SK-N-SH treated with all-trans-retinoic acid at 6 μM for 48 hours (cell line): ENCODE results near the gene ZNF646.
A peak's percentile ranks its signal among the peaks of the same experiment; 100 is the strongest.

ENCODE experiments used
- ATAC-seq: fragments of 200-7000 bp; cut with Tn5 transposase; 3 replicates; pipeline ENCODE4 v1.9.1; 2020; ENCODE audit warnings: mild to moderate bottlenecking, moderate library complexity
- ARNTL ChIP-seq: fragments of 450-650 bp; formaldehyde crosslinking; IDR thresholded peaks from 2 replicates; pipeline ENCODE4 v1.5.0; 2020; ENCODE audit warnings: low read depth, mild to moderate bottlenecking, moderate library complexity, borderline replicate concordance
- BACH2 ChIP-seq: fragments of 250-450 bp; sonication (Bioruptor Pico); IDR thresholded peaks from 2 replicates; pipeline ENCODE4 v1.9.0; 2021; ENCODE audit warnings: mild to moderate bottlenecking, borderline replicate concordance
- CREB5 ChIP-seq: fragments of 250-450 bp; sonication (Bioruptor Pico); IDR thresholded peaks from 2 replicates; pipeline ENCODE4 v1.5.1; 2020; ENCODE audit warnings: low read depth, mild to moderate bottlenecking, moderate library complexity
- CSDC2 ChIP-seq: fragments of 250-450 bp; sonication (Bioruptor Pico); IDR thresholded peaks from 2 replicates; pipeline ENCODE4 v1.5.0; 2020; ENCODE audit warnings: mild to moderate bottlenecking, moderate library complexity
- ESRRG ChIP-seq: fragments of 250-450 bp; sonication (Bioruptor Pico); IDR thresholded peaks from 2 replicates; pipeline ENCODE4 v1.6.1; 2021; ENCODE audit warnings: mild to moderate bottlenecking
- ISL1 ChIP-seq: fragments of 250-450 bp; sonication (Bioruptor Pico); IDR thresholded peaks from 2 replicates; pipeline ENCODE4 v2.1.2; 2022; ENCODE audit warnings: mild to moderate bottlenecking, moderate library complexity
- OSR1 ChIP-seq: fragments of 250-450 bp; sonication (Bioruptor Pico); IDR thresholded peaks from 2 replicates; pipeline ENCODE4 v1.8.0; 2022; ENCODE audit warnings: moderate library complexity, mild to moderate bottlenecking, inconsistent platforms
- PATZ1 ChIP-seq: fragments of 250-450 bp; sonication (Bioruptor Pico); IDR thresholded peaks from 2 replicates; pipeline ENCODE4 v1.8.0; 2020; ENCODE audit warnings: mild to moderate bottlenecking, moderate library complexity, borderline replicate concordance
- RARB ChIP-seq: fragments of 250-450 bp; sonication (Bioruptor Pico); IDR thresholded peaks from 2 replicates; pipeline ENCODE4 v1.8.0; 2021; ENCODE audit warnings: mild to moderate bottlenecking, moderate library complexity
- TCF4 ChIP-seq: fragments of 250-450 bp; sonication (Bioruptor Pico); IDR thresholded peaks from 2 replicates; pipeline ENCODE4 v1.8.0; 2021; ENCODE audit warnings: mild to moderate bottlenecking, moderate library complexity, borderline replicate concordance
- TOX ChIP-seq: fragments of 250-450 bp; sonication (Bioruptor Pico); IDR thresholded peaks from 2 replicates; pipeline ENCODE4 v1.8.0; 2021; ENCODE audit warnings: mild to moderate bottlenecking, moderate library complexity, borderline replicate concordance
- ZC3H10 ChIP-seq: fragments of 250-450 bp; sonication (Bioruptor Pico); IDR thresholded peaks from 2 replicates; pipeline ENCODE4 v1.5.1; 2021; ENCODE audit warnings: mild to moderate bottlenecking, moderate library complexity
- ZFP3 ChIP-seq: fragments of 250-450 bp; sonication (Bioruptor Pico); IDR thresholded peaks from 2 replicates; pipeline ENCODE4 v1.5.0; 2020; ENCODE audit warnings: mild to moderate bottlenecking, moderate library complexity
- ZFP30 ChIP-seq: fragments of 450-650 bp; formaldehyde crosslinking; IDR thresholded peaks from 2 replicates; pipeline ENCODE4 v1.5.0; 2022; ENCODE audit warnings: mild to moderate bottlenecking, moderate library complexity
- ZNF70 ChIP-seq: fragments of 450-650 bp; formaldehyde crosslinking; IDR thresholded peaks from 2 replicates; pipeline ENCODE4 v1.5.0; 2020; ENCODE audit warnings: mild to moderate bottlenecking, moderate library complexity
- ZNF8 ChIP-seq: fragments of 450-650 bp; formaldehyde crosslinking; IDR thresholded peaks from 2 replicates; pipeline ENCODE4 v1.5.0; 2020; ENCODE audit warnings: mild to moderate bottlenecking, moderate library complexity
- TF ChIP-seq, protein P1 (sequence below): fragments of 250-450 bp; sonication (Bioruptor Pico); IDR thresholded peaks from 2 replicates; pipeline ENCODE4 v1.5.0; 2020; ENCODE audit warnings: mild to moderate bottlenecking, moderate library complexity
- TF ChIP-seq, protein P2 (sequence below): fragments of 250-450 bp; sonication (Bioruptor Pico); IDR thresholded peaks from 2 replicates; pipeline ENCODE4 v1.8.0; 2021; ENCODE audit warnings: low read depth, mild to moderate bottlenecking, moderate library complexity, borderline replicate concordance

Gene ZNF646

DNA sequence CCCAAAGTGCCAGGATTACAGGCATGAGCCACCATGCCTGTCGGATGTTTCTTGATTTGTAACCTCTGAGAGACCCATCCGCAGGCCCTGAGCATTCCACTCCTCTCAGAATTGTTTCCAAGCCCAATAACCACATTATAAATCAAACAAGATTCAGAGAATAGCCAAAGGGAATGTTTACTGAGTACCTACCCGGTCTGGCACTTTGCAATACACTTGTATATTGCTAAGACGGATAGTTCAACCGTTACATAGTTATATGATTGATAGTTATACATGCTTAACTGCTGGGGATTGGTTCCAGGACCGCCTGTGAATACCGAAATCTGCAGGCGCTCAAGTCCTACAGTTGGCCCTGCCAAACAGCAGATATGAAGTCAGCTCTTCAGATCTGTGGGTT, 40.2 kb downstream of the ZNF646 start:
- ATAC-seq: no peak
- TF ChIP-seq CSDC2 (CRISPR knock-in tag): no peak
- no peak for TF ChIP-seq CREB5
- TF ChIP-seq ESRRG: no peak
- TF ChIP-seq ARNTL (CRISPR knock-in tag): no peak
- TF ChIP-seq RARB (CRISPR knock-in tag): no peak
- TF ChIP-seq, protein P1, sequence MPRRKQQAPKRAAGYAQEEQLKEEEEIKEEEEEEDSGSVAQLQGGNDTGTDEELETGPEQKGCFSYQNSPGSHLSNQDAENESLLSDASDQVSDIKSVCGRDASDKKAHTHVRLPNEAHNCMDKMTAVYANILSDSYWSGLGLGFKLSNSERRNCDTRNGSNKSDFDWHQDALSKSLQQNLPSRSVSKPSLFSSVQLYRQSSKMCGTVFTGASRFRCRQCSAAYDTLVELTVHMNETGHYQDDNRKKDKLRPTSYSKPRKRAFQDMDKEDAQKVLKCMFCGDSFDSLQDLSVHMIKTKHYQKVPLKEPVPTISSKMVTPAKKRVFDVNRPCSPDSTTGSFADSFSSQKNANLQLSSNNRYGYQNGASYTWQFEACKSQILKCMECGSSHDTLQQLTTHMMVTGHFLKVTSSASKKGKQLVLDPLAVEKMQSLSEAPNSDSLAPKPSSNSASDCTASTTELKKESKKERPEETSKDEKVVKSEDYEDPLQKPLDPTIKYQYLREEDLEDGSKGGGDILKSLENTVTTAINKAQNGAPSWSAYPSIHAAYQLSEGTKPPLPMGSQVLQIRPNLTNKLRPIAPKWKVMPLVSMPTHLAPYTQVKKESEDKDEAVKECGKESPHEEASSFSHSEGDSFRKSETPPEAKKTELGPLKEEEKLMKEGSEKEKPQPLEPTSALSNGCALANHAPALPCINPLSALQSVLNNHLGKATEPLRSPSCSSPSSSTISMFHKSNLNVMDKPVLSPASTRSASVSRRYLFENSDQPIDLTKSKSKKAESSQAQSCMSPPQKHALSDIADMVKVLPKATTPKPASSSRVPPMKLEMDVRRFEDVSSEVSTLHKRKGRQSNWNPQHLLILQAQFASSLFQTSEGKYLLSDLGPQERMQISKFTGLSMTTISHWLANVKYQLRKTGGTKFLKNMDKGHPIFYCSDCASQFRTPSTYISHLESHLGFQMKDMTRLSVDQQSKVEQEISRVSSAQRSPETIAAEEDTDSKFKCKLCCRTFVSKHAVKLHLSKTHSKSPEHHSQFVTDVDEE: no peak

GRCh38 chr16:31117384-31118222, 43.4 kb downstream of the ZNF646 start, which contains the start of gene KAT8:
TSS of gene KAT8 (plus strand) at chr16:31117664. CDS start at chr16:31117682, 18 bp downstream.
- ATAC-seq: peak; percentile 96
- TF ChIP-seq ZNF70 (CRISPR knock-in tag) (no peak; the same call in 1 of the 2 replicates), ISL1 (CRISPR knock-in tag) (no peak), ZFP3 (no peak), ZC3H10 (no peak)
- TF ChIP-seq, all 23 proteins: peak for 0

DNA sequence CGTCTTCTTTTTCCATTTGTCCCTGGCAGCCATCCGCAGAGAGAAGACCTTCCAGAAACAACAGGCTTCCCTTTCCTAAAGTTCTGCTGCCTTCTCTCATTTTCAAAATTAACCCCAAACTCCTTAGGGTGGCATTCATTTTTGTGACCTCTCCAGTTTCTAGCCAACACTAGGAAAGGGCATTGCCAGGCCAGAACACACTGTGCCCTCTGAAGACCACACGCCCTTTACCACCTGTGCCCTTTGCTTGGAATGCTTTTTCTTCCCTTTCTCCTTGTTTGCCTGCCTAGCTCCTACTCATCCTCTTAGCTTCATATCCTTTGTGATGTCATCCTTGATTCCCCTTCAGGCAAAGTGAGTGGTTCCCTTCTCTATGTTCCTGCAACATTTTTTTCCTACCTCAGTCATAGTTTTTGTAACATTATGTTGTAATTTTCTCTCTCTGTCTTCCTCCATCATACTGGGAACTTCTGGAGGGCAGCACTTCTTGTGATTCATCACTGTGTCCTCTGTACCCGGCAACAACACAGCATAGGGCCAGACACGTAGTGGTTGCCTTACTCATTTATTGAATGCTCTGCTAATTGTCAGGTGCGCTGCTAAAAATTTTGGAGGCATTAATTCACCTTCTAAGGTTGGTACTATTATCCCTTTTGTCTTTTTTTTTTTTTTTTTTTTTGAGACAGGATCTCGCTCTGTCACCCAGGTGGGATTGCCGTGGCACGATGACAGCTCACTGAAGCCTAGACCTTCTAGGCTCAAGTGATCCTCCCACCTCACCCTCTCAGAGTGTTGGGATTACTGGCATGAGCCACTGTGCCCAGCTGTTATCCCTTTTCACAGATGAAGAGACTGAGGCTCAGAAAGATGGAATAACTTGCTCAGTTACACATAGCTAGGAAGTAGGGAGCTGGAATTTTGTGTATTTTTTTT, 44.3 kb downstream of the ZNF646 start:
- no peak; the same call in 2 of the 3 replicates for ATAC-seq
- TF ChIP-seq BACH2 (CRISPR knock-in tag) (no peak), ZFP30 (CRISPR knock-in tag) (no peak), PATZ1 (CRISPR knock-in tag) (no peak), OSR1 (CRISPR knock-in tag) (no peak)

DNA sequence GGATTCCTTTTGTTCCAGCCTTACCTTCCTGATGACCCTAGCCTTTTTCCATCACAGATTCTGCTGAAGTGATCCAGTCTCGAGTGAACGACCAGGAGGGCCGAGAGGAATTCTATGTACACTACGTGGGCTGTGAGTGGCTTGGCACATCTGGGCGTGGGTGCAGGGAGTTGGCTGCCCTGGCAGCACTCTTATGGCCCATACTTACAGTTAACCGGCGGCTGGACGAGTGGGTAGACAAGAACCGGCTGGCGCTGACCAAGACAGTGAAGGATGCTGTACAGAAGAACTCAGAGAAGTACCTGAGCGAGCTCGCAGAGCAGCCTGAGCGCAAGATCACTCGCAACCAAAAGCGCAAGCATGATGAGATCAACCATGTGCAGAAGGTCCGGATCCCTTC, 45.9 kb downstream of the ZNF646 start:
- ATAC-seq: no peak
- TF ChIP-seq CREB5: no peak
- no peak for TF ChIP-seq PATZ1 (CRISPR knock-in tag)
- TF ChIP-seq TCF4 (CRISPR knock-in tag): no peak
- no peak for TF ChIP-seq RARB (CRISPR knock-in tag)
- no peak for TF ChIP-seq ARNTL (CRISPR knock-in tag)
- TF ChIP-seq ZNF8 (CRISPR knock-in tag): no peak
- TF ChIP-seq, protein P2, sequence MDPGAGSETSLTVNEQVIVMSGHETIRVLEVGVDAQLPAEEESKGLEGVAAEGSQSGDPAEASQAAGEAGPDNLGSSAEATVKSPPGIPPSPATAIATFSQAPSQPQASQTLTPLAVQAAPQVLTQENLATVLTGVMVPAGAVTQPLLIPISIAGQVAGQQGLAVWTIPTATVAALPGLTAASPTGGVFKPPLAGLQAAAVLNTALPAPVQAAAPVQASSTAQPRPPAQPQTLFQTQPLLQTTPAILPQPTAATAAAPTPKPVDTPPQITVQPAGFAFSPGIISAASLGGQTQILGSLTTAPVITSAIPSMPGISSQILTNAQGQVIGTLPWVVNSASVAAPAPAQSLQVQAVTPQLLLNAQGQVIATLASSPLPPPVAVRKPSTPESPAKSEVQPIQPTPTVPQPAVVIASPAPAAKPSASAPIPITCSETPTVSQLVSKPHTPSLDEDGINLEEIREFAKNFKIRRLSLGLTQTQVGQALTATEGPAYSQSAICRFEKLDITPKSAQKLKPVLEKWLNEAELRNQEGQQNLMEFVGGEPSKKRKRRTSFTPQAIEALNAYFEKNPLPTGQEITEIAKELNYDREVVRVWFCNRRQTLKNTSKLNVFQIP (CRISPR knock-in tag): no peak
- TF ChIP-seq, protein P1: no peak
- TF ChIP-seq TOX (CRISPR knock-in tag): no peak
- TF ChIP-seq ZNF70 (CRISPR knock-in tag): no peak
- TF ChIP-seq ESRRG: no peak
- no peak for TF ChIP-seq ZFP30 (CRISPR knock-in tag)
